Right cardiac atrium (tissue), 5 donors: ENCODE measurements around the gene ABCA13. TPM values are rescaled to one million over a fixed set of nuclear protein-coding genes. Genes with fewer than 3 reads are reported as not detected.

Experiments
- ATAC-seq, 2 donors: fragments of 200-7000 bp; cut with Tn5 transposase; one replicate each; pipeline versions ENCODE4 v1.8.0 to v1.9.1; 2020; ENCODE audit warnings: moderate library complexity in 2 of 2, mild to moderate bottlenecking in 1 of 2
- DNase-seq, 3 donors: peaks; one replicate each; pipeline ENCODE4 v3.0.0-alpha.2; 2020
- H3K27ac ChIP-seq: one replicate; pipeline ENCODE4 v1.5.1; 2013; ENCODE audit warnings: mild to moderate bottlenecking, low read length, control low read depth, moderate library complexity
- H3K27me3 ChIP-seq: one replicate; pipeline ENCODE4 v1.6.1; 2013; ENCODE audit not compliant: control insufficient read depth, insufficient read depth
- H3K4me1 ChIP-seq: one replicate; pipeline ENCODE4 v1.6.1; 2013; ENCODE audit warnings: low read length; ENCODE audit not compliant: control insufficient read depth, insufficient read depth
- H3K4me3 ChIP-seq: one replicate; pipeline ENCODE4 v1.5.1; 2013; ENCODE audit warnings: low read length, control low read depth
- H3K9me3 ChIP-seq: one replicate; pipeline ENCODE4 v1.6.1; 2013; ENCODE audit warnings: low read length; ENCODE audit not compliant: control insufficient read depth
- WGBS: extraction: QIAGEN DNeasy Blood & Tissue Kit; methylation state at CpG from one replicate; pipeline ENCODE4 v1.1.7; 2013; 5-methylcytosine and 5-hydroxymethylcytosine counted together
- intact Hi-C, 4 donors: fragments of 100-400 bp; cut with DNase I; formaldehyde crosslinking; loops; one replicate each; pipeline versions ENCODE4 v1.11.0 to v1.14.0; 2022 to 2023
- polyA plus RNA-seq: library from polyadenylated mRNA; stranded (reverse); fragments of 200-250 nt; gene quantifications from one replicate; pipeline ENCODE4 v1.2.3, GENCODE V29; 2013
- total RNA-seq, 4 donors: library from RNA; stranded (reverse); fragmentation: NEBNext Ultra II Directional; extraction: Animal tissue kit (Norgen Biotek cat#: 25700); gene quantifications; one replicate each; pipeline ENCODE4 v1.2.1, GENCODE V29; 2021
- donor health status: healthy with polysubstance abuse.
- donor health status: DM: no; HTN: yes; CAD: no.
- donor health status: DM: no; HTN: no; CAD: no.
- donor health status: DM: no; HTN: yes; CAD: no; lungs with severe emphysema.
- donor health status: DM: yes; HTN: yes; CAD: no.

ABCA13 gene
- total and polyA plus RNA-seq, 5 donors: not detected

DNA sequence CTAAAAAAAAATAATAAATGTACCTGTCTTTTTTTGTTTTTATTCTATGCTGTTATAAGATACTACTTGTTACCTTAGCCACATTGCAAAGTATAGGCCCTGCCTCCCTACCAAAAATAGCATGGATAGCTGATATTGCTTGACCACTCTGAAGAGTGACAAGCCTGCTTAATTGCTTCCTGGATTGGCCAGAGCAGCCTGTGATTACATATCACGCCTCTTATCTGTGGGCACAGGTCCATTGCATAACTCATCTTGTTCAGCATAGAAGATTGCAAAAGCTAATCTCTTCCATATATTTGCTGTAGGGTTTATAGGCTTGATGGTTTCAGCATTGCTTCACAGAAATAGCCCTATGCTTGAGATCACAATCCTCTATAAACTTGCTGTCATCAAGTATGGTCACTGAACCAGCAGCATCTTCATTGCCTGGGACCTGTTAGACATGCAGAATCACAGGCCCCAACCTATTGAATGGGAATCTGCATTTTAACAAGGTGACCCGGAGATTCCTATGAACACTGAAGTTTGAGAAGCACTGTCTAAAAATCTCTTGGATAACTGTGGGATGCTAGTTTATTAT lies 472.3 kb downstream of the ABCA13 start:
- ATAC-seq: no peak
- intact Hi-C loops: no loop called here
- Histone ChIP-seq H3K27ac (no peak overlapping the region), H3K27me3 (no peaks in the 10 kb centered on the region), H3K9me3 (no peaks in the 10 kb centered on the region), H3K4me1 (no peaks in the 10 kb centered on the region), H3K4me3 (no peak overlapping the region)
- no peak for DNase-seq
- whole genome bisulfite sequencing: 41% methylated on average over 2 of the region's 2 CpGs

DNA sequence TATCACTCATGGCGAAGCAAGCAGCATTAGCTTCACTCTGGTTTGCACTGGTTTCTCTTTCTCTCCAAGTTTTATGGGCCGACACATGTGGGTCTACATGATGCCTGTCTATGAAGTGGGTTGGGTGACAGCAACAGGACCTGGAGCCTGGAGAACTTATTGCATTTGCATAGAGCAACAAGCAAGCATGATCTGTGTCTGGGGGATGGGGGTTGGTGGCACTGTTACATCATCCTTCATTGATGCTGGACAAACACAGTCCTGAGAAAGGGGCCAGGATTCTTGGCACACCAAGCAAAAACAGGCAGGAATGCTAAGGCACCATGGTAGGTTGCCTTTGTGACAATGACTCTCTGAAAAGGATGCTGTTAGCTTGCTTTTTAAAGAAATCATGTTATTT lies 486.9 kb downstream of the ABCA13 start:
- Histone ChIP-seq H3K9me3 (no peaks in the 10 kb centered on the region), H3K27me3 (no peaks in the 10 kb centered on the region), H3K4me1 (no peaks in the 10 kb centered on the region), H3K27ac (no peak overlapping the region), H3K4me3 (no peak overlapping the region)
- DNase-seq: no peak
- intact Hi-C loops: no loop called here
- WGBS: 85% methylated on average over 2 of the region's 2 CpGs
- no peak for ATAC-seq

DNA sequence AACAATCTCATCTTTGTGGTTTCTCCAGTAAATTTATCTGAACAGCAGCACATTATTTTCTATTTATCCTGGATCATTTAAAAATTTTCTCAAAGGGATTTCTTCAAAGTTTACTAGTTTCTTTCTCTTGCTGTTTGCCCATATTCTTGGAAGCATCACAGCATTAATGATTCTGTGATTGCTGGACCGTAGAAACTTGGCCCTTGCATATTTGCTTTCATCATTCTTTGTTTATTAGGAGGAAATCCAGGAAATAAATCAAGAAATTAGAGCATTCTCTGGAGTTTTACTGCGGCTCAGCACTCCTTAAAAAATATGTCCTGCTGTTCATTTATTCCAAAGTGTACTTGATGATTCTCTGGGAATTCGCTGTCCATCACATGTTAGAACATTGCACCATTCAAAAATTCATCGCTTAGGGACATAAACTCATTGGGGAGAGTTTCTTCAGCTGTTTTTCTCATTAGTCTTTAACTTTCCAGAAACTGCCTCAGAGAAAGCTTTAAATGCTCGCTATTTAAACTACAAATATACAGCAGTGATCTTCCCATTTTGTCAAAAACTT lies 489.1 kb downstream of the ABCA13 start:
- intact Hi-C loops: no loop called here
- 51% methylated on average over 5 of the region's 5 CpGs for WGBS
- DNase-seq (no peak), ATAC-seq (no peak)
- Histone ChIP-seq H3K9me3 (no peaks in the 10 kb centered on the region), H3K4me1 (no peaks in the 10 kb centered on the region), H3K4me3 (no peak overlapping the region), H3K27me3 (no peaks in the 10 kb centered on the region), H3K27ac (no peak overlapping the region)

DNA sequence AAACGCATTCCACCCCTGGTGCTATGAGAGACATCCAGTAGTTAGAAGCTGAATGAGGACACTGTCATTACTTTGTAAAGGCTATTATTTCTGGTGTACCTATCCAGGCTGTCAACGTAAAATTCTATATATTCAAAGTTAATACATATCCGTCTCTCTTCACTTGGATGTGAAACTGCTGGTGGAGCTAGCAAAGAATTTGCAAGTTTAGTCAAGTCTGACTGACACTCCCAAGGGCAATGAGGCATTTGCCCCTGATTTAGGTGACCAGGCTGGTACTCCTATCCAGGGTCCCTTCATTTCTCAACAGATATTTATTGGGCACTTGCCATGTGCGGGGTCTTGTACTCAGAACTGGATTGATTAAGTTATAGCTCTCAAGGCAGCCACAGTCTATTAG lies 493.0 kb downstream of the ABCA13 start:
- no peaks in the 10 kb centered on the region for H3K9me3 ChIP-seq
- no peak for DNase-seq
- no peaks in the 10 kb centered on the region for H3K4me1 ChIP-seq
- H3K27ac ChIP-seq: no peak overlapping the region
- 81% methylated on average over 4 of the region's 4 CpGs for WGBS
- no peak overlapping the region for H3K4me3 ChIP-seq
- H3K27me3 ChIP-seq: no peaks in the 10 kb centered on the region
- no peak for ATAC-seq
- intact Hi-C loops: no loop called here

DNA sequence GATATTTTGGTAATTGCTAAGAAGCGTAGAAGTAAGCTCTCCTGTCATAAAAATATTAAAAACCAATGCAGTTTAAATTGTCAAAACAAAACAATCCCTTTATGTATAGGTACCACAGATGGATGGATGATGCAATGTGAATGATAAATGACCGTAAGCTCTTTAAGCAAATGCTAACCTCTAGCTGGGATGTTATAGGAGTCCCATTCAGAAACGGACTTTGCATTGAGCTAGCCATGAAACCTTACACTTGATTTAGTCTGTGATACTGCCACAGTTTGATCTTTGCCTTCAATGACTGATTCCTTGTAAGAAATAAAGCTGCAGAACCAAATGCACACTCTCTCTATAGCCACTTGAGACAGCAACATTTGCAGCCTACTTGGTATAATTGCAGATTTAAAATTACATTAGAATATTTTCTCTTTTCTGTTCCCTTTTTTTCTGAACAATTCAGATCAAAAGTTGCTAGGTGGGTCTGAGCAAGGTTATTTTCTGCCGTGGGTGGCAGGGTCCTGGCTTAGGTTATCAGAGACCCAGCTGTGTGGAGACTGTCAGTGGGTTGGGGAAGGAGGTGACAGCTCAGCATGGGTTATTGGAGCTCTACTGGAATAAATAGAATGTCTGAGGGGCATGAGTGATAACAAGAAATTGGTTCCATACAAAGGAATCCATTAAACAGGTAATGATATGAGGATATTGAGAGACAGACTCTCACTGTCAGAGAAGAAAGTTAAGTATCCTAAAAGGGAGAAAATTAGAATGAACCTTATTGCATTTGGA lies 494.3 kb downstream of the ABCA13 start:
- WGBS: 63% methylated on average over 4 of the region's 4 CpGs
- intact Hi-C loops: no loop called here
- DNase-seq (no peak), ATAC-seq (no peak)
- H3K4me1 ChIP-seq: no peaks in the 10 kb centered on the region
- no peaks in the 10 kb centered on the region for H3K9me3 ChIP-seq
- no peak overlapping the region for H3K4me3 ChIP-seq
- no peaks in the 10 kb centered on the region for H3K27me3 ChIP-seq
- no peak overlapping the region for H3K27ac ChIP-seq

DNA sequence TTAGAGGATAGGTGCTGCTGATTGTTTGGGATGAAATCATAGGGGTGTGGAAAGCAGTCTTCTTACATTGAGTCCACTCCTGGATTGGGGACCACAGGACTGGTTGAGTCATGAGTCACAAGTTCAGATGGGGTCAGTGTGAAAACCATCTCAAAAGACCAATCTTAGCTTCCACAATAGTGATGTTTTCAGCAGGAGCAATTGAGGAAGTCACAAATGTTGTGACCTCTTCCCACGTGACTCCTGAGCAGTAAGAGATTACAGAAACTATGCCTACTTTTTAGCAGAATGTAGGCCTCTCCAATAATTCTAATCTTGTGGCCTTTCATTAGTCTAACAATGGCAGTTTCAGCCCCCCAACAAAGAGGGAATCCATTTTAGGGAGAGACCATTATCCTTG lies 496.1 kb downstream of the ABCA13 start:
- ATAC-seq: no peak
- WGBS: 57% methylated on average over 1 of the region's 1 CpG
- no peaks in the 10 kb centered on the region for H3K27me3 ChIP-seq
- H3K4me1 ChIP-seq: no peaks in the 10 kb centered on the region
- no peak for DNase-seq
- no peak overlapping the region for H3K4me3 ChIP-seq
- no peak overlapping the region for H3K27ac ChIP-seq
- intact Hi-C loops: no loop called here
- H3K9me3 ChIP-seq: no peaks in the 10 kb centered on the region

DNA sequence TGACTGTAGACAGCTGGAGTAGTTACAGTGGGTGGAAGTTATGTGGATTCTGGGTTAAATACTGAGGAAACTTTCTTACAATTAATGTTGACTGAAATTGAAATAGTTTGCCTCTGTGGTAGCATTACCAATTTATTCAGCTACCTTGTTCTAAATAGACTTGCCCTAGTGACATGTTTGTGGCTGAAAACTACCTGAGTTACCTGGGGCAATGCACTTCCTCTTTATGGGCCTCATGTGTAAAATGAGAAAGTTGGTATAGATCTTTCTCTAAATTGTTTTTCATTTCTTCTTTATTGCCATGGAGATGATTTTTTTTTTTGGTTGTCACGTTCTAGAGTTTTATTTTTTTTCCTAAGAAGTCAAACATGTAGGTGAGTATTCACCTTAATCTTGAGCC lies 500.4 kb downstream of the ABCA13 start:
- intact Hi-C loops: no loop called here
- DNase-seq (no peak), ATAC-seq (no peak)
- Histone ChIP-seq H3K27ac (no peak overlapping the region), H3K4me1 (no peaks in the 10 kb centered on the region), H3K4me3 (no peak overlapping the region), H3K27me3 (no peaks in the 10 kb centered on the region), H3K9me3 (no peaks in the 10 kb centered on the region)
- WGBS: 77% methylated on average over 1 of the region's 1 CpG

DNA sequence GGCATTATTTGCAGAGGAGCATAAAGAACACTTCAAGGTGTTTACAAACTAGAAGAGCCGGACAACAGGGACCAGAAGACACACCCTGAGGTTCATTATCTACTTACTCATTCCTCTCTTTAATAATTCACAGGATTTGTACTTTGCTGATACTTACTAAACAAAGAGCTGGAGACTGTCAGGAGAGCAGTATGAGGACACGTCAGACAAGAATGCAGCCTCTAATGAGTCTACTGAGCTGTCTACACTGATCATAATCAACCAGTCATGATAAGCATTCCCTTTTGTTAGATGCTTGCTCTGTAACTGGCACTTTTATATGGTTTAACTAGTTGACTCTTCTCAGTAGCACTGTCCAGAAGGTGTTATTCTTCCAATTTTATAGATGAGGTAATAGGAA lies 509.7 kb downstream of the ABCA13 start:
- no peak overlapping the region for H3K4me3 ChIP-seq
- 47% methylated on average over 2 of the region's 2 CpGs for WGBS
- DNase-seq (no peak), ATAC-seq (no peak)
- no peaks in the 10 kb centered on the region for H3K4me1 ChIP-seq
- intact Hi-C loops: no loop called here
- no peak overlapping the region for H3K27ac ChIP-seq
- H3K27me3 ChIP-seq: no peaks in the 10 kb centered on the region
- H3K9me3 ChIP-seq: no peaks in the 10 kb centered on the region

DNA sequence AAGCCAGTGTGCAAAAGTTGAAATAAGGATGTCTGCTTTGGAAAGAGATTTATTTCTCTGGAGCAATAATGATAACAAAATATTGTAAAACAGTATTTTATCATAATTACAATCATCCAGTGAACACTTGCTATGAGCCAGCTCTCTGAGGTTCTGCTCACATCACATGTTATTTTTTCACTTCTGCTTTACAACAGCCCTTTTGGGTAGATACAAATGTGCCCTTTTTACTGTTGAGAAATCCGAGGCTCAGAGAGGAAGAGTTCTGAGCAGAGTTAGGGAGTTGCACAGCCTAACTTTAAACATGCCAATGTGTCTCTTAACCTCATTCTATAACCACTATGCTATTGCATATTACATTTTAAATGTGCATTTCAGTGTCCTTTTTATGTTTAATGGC lies 520.5 kb downstream of the ABCA13 start:
- no peak overlapping the region for H3K27ac ChIP-seq
- H3K27me3 ChIP-seq: no peaks in the 10 kb centered on the region
- ATAC-seq (no peak), DNase-seq (no peak)
- intact Hi-C loops: no loop called here
- WGBS: 52% methylated on average over 1 of the region's 1 CpG
- no peak overlapping the region for H3K4me3 ChIP-seq
- no peaks in the 10 kb centered on the region for H3K9me3 ChIP-seq
- no peaks in the 10 kb centered on the region for H3K4me1 ChIP-seq
